Tibial nerve (tissue), 4 donors: ENCODE data around the gene GARIN5A. TPM values are rescaled to one million over a fixed set of nuclear protein-coding genes. Genes with fewer than 3 reads are reported as not detected.

ENCODE experiments used
- DNase-seq, 2 donors: peaks; one replicate each; pipeline ENCODE4 v3.0.0-alpha.2; 2019; ENCODE audit warnings: low spot score in 2 of 2
- H3K27ac ChIP-seq, 4 donors: fragments of 200-600 bp; sonication (generic) in 3 of 4; one replicate each; pipeline ENCODE4 v1.5.1; 2017 to 2019; ENCODE audit warnings: mild to moderate bottlenecking in 1 of 4
- H3K27me3 ChIP-seq, 2 donors: fragments of 200-600 bp; sonication (generic) in 1 of 2; one replicate each; pipeline versions ENCODE4 v1.5.1 to v1.6.0; 2017 to 2019
- H3K36me3 ChIP-seq, 3 donors: fragments of 200-600 bp; sonication (generic); one replicate each; pipeline ENCODE4 v1.5.1; 2018 to 2019
- H3K4me1 ChIP-seq, 4 donors: fragments of 200-600 bp; sonication (generic) in 3 of 4; one replicate each; pipeline ENCODE4 v1.5.1; 2017 to 2019
- H3K4me3 ChIP-seq, 4 donors: fragments of 200-600 bp; sonication (generic) in 3 of 4; one replicate each; pipeline ENCODE4 v1.5.1; 2017 to 2019; ENCODE audit warnings: mild to moderate bottlenecking in 1 of 4, moderate library complexity in 1 of 4
- H3K9me3 ChIP-seq, 4 donors: fragments of 200-600 bp; sonication (generic) in 3 of 4; one replicate each; pipeline ENCODE4 v1.5.1; 2017 to 2019
- EP300 ChIP-seq, 2 donors: sonication (generic); formaldehyde crosslinking; IDR thresholded peaks; one replicate each; pipeline ENCODE4 v1.6.1; 2017; ENCODE audit warnings: antibody characterized with exemption in 2 of 2, mild to moderate bottlenecking in 1 of 2
- POLR2A ChIP-seq, 2 donors: fragments of 450-650 bp; IDR thresholded peaks; one replicate each; pipeline ENCODE4 v1.6.1; 2017; ENCODE audit warnings: antibody characterized with exemption in 2 of 2, mild to moderate bottlenecking in 2 of 2, moderate library complexity in 2 of 2
- WGBS, 2 donors: methylation state at CpG; one replicate each; pipeline ENCODE4 v1.1.5; 2018; 5-methylcytosine and 5-hydroxymethylcytosine counted together
- total RNA-seq, 4 donors: library from RNA; depleted of rRNA; stranded (reverse); fragments of >200 nt; gene quantifications; one replicate each; pipeline ENCODE4 v1.1.0, GENCODE V29; 2016
- TF ChIP-seq, protein P1 (sequence below), 5 experiments: fragments of 200-600 bp in 3 of 5; fragments of 450-650 bp in 2 of 5; sonication (generic) in 3 of 5; IDR thresholded peaks; one replicate each; pipeline ENCODE4 v1.5.1; 2016 to 2019; ENCODE audit warnings: antibody characterized with exemption in 5 of 5, mild to moderate bottlenecking in 3 of 5, moderate library complexity in 2 of 5

Gene GARIN5A
- total RNA-seq, 4 donors from 2014 or later, result not detected

DNA sequence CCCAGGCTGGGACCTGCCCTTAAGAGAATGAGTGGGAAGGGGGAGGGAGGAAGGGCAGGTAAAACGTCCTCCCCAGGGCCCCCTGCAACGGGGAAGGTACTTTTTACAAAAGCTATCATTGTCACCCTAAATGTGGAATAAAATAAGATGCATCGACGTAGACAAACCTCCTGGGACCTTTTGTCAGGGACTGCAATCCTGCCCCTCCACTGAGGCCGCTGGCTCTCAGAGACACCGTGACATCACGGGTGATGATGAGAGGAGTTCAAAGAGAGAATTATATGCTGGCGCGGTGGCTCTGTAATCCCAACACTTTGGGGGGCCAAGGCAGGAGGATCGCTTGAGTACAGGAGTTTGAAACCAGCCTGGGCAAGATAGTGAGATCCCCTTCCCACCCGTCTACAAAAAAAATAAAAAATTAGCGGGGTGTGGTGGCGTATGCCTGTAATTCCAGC, 45.7 kb downstream of the GARIN5A start:
- Histone ChIP-seq H3K4me1 (peaks cover 0 to 30% (median 19%) of the 10 kb centered on the region in 4 donors), H3K27me3 (peaks cover 0 to 78% of the 10 kb centered on the region in 2 donors), H3K27ac (peak overlapping the region in 3 of 4 donors; percentile 4 to 77 (median 75)), H3K9me3 (no peaks in the 10 kb centered on the region), H3K4me3 (peak overlapping the region in 3 of 4 donors; percentile 60 to 78 (median 68)), H3K36me3 (no peaks in the 10 kb centered on the region)
- 20 to 36% methylated on average over 13 of the region's 13 CpGs for WGBS, 2 donors
- TF ChIP-seq EP300 (IDR thresholded peaks at IDR 0.05), result no peak
- TF ChIP-seq, protein P1, sequence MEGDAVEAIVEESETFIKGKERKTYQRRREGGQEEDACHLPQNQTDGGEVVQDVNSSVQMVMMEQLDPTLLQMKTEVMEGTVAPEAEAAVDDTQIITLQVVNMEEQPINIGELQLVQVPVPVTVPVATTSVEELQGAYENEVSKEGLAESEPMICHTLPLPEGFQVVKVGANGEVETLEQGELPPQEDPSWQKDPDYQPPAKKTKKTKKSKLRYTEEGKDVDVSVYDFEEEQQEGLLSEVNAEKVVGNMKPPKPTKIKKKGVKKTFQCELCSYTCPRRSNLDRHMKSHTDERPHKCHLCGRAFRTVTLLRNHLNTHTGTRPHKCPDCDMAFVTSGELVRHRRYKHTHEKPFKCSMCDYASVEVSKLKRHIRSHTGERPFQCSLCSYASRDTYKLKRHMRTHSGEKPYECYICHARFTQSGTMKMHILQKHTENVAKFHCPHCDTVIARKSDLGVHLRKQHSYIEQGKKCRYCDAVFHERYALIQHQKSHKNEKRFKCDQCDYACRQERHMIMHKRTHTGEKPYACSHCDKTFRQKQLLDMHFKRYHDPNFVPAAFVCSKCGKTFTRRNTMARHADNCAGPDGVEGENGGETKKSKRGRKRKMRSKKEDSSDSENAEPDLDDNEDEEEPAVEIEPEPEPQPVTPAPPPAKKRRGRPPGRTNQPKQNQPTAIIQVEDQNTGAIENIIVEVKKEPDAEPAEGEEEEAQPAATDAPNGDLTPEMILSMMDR (IDR thresholded peaks at IDR 0.05), result no peak
- TF ChIP-seq POLR2A (IDR thresholded peaks at IDR 0.05), result no peak
- DNase-seq, result no peak

DNA sequence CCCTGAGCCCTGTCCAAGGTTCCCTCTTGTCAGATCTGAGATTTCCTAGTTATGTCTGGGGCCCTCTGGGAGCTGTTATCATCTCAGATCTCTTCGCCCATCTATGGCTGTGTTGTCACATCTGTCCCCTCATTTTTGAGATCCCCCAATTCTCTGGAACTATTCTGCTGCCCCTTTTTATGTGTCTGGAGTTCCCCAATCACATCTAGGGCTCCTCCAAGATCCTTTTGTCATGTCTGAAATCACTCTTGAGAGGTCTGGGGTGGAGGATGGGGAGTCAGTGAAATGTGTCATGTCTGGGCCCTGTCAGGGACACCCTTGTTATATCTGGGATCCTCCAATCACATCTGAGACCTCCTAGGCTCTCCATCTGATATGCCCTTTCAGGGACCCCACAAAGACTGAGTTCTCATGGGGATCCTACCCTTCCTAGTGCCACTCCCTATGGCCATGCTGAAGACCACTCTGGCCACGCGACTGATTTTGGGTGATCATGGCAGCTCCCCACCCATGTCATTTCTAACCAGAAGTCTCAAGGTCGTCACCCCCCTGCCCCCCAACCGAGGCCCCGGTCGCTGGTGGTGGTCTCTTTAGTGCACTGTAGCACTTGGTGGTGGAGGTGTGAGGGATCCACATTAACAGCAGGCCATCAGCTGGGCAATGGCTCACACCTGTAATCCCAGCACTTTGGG, 47.7 kb downstream of the GARIN5A start:
- Histone ChIP-seq H3K36me3 (no peaks in the 10 kb centered on the region), H3K27ac (peak overlapping the region in 2 of 4 donors; percentile 68 to 69), H3K4me1 (peaks cover 0 to 30% (median 19%) of the 10 kb centered on the region in 4 donors), H3K27me3 (peaks cover 0 to 62% of the 10 kb centered on the region in 2 donors), H3K4me3 (no peak overlapping the region), H3K9me3 (no peaks in the 10 kb centered on the region)
- no peak for DNase-seq
- WGBS, 2 donors, result 86 to 87% methylated on average over 7 of the region's 7 CpGs
- TF ChIP-seq EP300 (IDR thresholded peaks at IDR 0.05) (no peak), POLR2A (IDR thresholded peaks at IDR 0.05) (no peak)
- TF ChIP-seq, protein P1 (IDR thresholded peaks at IDR 0.05), result no peak

DNA sequence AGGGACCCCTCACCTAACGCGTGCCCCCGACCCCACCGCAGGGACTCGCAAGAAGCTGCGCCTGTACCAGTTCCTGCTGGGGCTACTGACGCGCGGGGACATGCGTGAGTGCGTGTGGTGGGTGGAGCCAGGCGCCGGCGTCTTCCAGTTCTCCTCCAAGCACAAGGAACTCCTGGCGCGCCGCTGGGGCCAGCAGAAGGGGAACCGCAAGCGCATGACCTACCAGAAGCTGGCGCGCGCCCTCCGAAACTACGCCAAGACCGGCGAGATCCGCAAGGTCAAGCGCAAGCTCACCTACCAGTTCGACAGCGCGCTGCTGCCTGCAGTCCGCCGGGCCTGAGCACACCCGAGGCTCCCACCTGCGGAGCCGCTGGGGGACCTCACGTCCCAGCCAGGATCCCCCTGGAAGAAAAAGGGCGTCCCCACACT, 48.6 kb downstream of the GARIN5A start:
- TF ChIP-seq, protein P1 (IDR thresholded peaks at IDR 0.05), result no peak
- peak; percentile 23 to 54 for TF ChIP-seq POLR2A (IDR thresholded peaks at IDR 0.05)
- TF ChIP-seq EP300 (IDR thresholded peaks at IDR 0.05), result peak; percentile 24 to 61
- WGBS, 2 donors, result 16 to 35% methylated on average over 12 to 17 of the region's 38 CpGs
- Histone ChIP-seq H3K9me3 (no peaks in the 10 kb centered on the region), H3K27ac (peak overlapping the region in 3 of 4 donors; percentile 61 to 69 (median 68)), H3K27me3 (peaks cover 0 to 55% of the 10 kb centered on the region in 2 donors), H3K4me1 (peaks cover 0 to 30% (median 19%) of the 10 kb centered on the region in 4 donors), H3K4me3 (peak overlapping the region; percentile 6 to 27 (median 11)), H3K36me3 (no peaks in the 10 kb centered on the region)
- DNase-seq, result peak; percentile 62 to 68

DNA sequence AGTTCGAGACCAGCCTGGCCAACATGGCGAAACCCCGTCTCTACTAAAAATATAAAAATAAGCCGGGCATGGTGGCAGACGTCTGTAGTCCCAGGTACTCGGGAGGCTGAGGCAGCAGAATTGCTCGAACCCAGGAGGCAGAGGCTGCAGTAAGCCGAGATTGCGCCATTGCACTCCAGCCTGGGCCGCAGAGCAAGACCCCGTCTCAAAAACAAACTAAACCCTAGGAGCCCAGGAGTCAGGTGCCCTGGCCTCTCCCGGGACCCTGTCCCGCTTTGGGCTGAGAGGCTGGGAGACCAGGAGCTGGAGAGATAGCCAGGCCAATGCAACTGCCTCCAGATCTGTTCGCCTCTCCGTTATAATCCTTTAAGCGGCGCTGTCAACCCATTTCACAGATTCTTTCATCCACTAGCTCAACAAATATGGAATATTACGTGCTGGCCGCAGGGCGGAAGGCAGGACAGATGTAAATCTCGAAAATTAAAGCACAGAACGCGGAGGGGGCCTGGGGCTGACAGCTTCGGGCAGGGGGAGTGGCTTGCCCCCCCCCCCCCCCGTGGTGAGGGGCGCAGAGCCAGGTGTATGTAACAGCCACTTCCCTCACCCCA, 49.2 kb downstream of the GARIN5A start:
- peak overlapping the region in 3 of 4 donors; percentile 6 to 27 (median 16) for H3K4me3 ChIP-seq
- H3K27me3 ChIP-seq, result peaks cover 0 to 54% of the 10 kb centered on the region in 2 donors
- TF ChIP-seq POLR2A (IDR thresholded peaks at IDR 0.05) (no peak), EP300 (IDR thresholded peaks at IDR 0.05) (no peak)
- 83 to 84% methylated on average over 25 to 26 of the region's 26 CpGs for WGBS, 2 donors
- DNase-seq, result no peak
- no peaks in the 10 kb centered on the region for H3K9me3 ChIP-seq
- H3K36me3 ChIP-seq, result no peaks in the 10 kb centered on the region
- peaks cover 0 to 25% (median 14%) of the 10 kb centered on the region in 4 donors for H3K4me1 ChIP-seq
- H3K27ac ChIP-seq, result peak overlapping the region in 2 of 4 donors; percentile 68 to 69

DNA sequence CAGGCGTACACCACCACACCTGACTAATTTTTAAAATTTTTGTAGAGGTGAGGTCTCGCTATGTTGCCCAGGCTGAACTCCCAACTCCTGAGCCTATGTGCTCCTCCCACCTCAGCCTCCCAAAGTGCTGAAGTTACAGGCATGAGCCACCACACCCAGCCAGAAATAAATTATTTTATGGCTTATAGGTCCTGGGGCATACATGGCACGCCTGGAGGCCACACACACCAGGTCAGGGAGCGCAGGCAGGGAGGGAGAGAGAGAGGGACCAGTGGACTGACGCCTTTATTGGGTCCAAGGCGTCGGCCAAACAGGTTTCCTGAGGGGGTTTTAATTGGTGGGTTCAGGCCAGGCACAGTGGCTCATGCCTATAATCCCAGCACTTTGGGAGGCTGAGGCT, 51.1 kb downstream of the GARIN5A start:
- no peaks in the 10 kb centered on the region for H3K36me3 ChIP-seq
- no peaks in the 10 kb centered on the region for H3K9me3 ChIP-seq
- H3K27me3 ChIP-seq, result peaks cover 0 to 55% of the 10 kb centered on the region in 2 donors
- no peak for DNase-seq
- H3K4me1 ChIP-seq, result peaks cover 0 to 9% (median 4%) of the 10 kb centered on the region in 4 donors
- 71 to 92% methylated on average over 7 of the region's 7 CpGs for WGBS, 2 donors
- TF ChIP-seq, protein P1 (IDR thresholded peaks at IDR 0.05), result no peak
- no peak for TF ChIP-seq EP300 (IDR thresholded peaks at IDR 0.05)
- no peak for TF ChIP-seq POLR2A (IDR thresholded peaks at IDR 0.05)
- H3K4me3 ChIP-seq, result no peak overlapping the region
- no peak overlapping the region for H3K27ac ChIP-seq
